Measurements from ENCODE around the gene TMEM11.

TMEM11 gene, protein sequence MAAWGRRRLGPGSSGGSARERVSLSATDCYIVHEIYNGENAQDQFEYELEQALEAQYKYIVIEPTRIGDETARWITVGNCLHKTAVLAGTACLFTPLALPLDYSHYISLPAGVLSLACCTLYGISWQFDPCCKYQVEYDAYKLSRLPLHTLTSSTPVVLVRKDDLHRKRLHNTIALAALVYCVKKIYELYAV
- total RNA-seq = 7.6 to 25.6 (median 13.9) reads per million in 17 experiments

- DNase-seq = peak; percentile 97 to 99 (median 98)
These were observed at the start of gene TMEM11 for GRCh38 chr17:21214015-21214776. Gene TMEM11 (minus strand): TSS chr17:21214161. CDS start chr17:21214152, 9 bp downstream.

- no peak for DNase-seq
These were observed 49.4 kb upstream of the TMEM11 start for GRCh38 chr17:21263376-21263775.

- no peak for DNase-seq
These were observed 48.5 kb upstream of the TMEM11 start for GRCh38 chr17:21262259-21262993.

GRCh38 chr17:21258593-21258992, 44.6 kb upstream of the TMEM11 start:
- DNase-seq = no peak

GRCh38 chr17:21253646-21254441, 39.9 kb upstream of the TMEM11 start:
- DNase-seq = no peak

- peak; percentile 88 to 94 (median 91) for DNase-seq
These were observed 39.1 kb upstream of the TMEM11 start, which contains the start of gene NATD1 for GRCh38 chr17:21252796-21253645. Gene NATD1 (minus strand): TSS chr17:21253410. CDS start chr17:21253264, 146 bp downstream.

GRCh38 chr17:21252289-21252795, 38.4 kb upstream of the TMEM11 start:
- no peak for DNase-seq

GRCh38 chr17:21251337-21252010, 37.5 kb upstream of the TMEM11 start:
- no peak for DNase-seq

DNA sequence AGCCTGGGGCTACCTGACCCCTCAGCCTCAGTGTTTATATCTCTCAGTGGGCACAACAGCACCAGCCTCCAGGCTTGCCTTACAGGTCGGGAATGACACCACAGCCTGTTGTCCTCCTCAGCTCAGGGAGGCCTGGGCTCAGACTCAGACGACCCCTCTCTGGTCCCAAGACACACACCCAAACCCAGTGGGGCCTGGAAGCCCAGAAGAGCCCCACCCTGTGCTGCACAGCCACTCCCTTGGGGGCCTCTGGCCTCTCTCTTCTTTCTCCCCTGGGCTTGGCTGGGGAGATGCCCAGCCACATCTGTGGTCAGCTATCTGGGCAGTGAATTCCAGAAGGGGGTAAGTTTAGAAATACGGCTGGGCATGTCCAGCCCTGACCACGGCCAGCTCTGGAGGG, 36.9 kb upstream of the TMEM11 start:
- no peak for DNase-seq

GRCh38 chr17:21249920-21250703, 36.2 kb upstream of the TMEM11 start:
- peak; percentile 10 to 31 (median 12) for DNase-seq

- no peak for DNase-seq
These were observed 35.3 kb upstream of the TMEM11 start for GRCh38 chr17:21249086-21249795.

DNA sequence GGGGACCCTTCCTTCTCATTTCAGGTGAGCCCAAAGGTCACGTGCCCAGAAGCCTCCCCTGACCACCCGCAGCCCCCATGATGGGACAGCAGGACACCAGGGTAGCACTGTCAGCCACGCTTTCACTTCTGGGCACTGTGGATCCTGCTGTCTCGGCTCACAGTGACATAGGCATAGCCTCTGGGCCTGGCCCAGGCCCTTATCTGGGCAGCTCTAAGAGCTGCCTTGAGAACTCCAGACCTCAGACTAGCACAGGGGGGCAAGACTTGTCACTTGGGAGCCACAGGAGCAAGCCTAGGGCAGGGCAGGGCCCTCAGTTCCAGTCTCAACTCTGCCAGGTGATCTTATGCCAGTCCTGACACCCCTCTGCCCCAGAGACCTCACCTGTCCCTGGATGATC, 34.5 kb upstream of the TMEM11 start:
- no peak for DNase-seq

GRCh38 chr17:21247552-21248258, 33.7 kb upstream of the TMEM11 start:
- DNase-seq = no peak

DNA sequence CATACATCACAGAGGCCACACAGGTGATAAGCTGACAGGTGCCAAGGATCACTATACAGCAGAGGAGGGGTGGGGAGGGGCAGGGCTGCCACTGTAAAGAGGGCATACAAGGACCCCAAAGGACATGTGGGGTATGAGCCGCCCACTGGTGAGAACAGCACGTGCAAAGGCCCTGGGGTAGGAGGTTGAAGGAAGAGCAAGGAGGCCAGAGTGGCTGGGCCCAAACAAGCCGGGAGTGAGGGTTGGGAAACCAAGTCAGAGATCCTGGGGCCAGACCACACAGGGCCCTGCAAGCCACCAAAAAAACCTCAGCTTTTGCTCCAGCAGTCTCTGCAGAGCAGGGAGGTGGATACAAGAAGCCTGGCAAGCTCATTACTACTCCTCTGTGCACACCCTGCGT, 32.7 kb upstream of the TMEM11 start:
- no peak for DNase-seq

DNA sequence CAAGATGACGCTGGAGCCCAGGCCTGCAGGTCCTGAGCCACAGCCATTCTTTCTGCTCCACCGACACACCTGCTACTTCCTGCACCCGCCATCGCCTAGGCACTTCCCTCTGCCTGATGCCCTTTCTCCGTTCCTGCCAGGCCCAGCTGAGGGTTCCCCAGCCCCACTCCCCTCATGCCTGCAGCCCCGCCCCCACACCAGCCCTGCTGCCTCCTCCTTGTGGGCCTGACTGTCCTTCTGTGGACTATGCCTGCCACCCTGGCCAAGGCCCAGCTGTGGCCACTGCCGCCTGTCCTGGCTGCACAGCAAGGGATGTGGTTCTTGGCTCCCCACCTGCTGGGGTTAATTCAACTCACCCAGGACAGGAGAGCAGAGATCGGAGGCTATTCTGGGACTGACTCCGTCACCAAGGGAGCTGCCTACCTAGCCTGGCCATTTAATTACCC, 31.7 kb upstream of the TMEM11 start:
- DNase-seq = no peak

DNA sequence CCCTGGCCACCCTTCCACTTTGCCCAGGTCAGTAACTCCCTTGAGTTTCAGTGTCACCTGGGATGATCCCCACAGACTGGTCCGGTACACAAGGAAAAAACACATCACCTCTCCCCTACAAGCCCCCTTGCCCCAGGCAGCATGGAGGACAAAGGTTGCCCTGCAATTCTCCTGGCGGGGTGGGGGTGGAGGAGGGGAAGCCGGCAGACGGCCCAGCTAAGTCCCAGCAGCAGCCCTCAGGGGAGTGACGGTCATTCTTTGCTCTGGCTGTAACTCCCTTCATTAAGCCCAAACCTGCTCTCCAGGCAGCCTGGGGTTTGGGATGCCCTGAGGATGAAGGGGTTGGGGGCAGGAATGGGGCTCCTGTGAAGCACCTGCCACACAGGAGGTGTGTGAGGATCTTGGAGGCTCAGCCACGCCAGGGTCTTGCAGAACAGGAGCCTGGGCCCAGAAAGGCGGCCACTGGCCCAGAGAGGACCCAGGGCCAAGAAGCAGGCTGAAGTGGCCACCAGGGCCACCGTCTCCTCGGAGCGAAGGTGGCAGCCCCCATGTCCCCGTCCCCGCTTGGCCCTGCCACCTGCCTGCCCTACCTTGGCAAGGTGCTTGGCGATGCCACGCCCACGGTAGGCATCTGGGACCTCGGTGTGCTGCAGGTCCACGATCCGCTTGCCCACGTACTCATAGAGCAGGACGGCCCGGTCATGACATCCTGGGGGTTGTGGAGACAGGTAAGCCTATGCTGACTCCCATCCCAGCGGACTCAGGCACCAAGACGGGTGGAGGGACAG, 29.7 kb upstream of the TMEM11 start:
- DNase-seq = no peak

DNA sequence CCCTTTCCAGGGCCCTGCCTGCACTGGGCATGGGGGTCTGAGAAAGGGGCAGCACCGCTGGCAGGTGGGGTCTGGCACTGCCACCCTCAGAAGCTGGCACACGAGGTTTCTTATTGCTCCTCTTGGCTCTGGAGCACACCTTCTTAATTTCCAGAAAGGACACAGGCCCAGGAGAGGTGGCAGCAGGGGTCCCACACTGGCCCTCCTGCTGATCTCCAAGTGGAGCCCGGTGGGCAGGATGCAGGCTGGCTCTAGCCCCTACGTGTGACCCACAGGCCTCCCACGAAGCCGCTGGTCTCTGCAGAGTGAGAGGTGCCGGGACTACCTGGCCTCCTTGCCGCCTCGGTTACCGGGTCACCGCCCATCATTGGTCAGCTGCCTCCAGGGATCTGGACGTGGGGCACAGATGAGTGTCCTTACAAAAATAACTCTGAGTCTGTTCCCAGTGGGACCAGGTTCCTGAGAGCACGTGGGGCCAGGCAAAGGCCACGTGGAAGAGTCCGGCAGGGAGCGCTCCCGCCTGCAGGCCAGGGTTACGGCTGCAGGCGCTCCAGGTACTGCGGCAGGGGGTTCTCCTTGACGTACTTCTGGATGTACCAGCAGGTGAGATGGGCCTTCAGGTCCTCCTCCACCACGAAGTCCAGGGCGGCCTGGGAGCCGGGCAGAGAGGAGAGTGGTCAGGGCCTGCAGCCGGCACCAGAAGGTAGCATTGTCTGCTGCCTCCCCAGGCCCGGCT, 29.0 kb upstream of the TMEM11 start:
- no peak for DNase-seq

All from suppressor macrophage (primary cell).